K562 (cell line): ENCODE data around the gene STEAP3. TPM values are rescaled to one million over a fixed set of nuclear protein-coding genes. Genes with fewer than 3 reads are reported as not detected.

Source experiments
- ATAC-seq: fragments of 200-7000 bp; cut with Tn5 transposase; 3 replicates; pipeline ENCODE4 v1.9.1; 2020; ENCODE audit warnings: moderate library complexity
- BruUV-seq: library from RNA; stranded (reverse); fragments of 400-500 nt; replicated peaks from 2 replicates; lab custom pipeline; 2021; lab: Mats Ljungman, UMichigan
- CTCF ChIA-PET: fragments of 300-600 bp; formaldehyde crosslinking; extraction: SDS; loops from one replicate; lab custom pipeline; 2021; ENCODE audit warnings: low intra/inter-chr PET ratio; lab: Yijun Ruan, JAX
- POLR2A ChIA-PET: fragments of 300-600, 350-650 bp; sonication (Branson Sonifier 250); formaldehyde crosslinking; extraction: SDS; loops from one replicate; lab custom pipeline; 2021; ENCODE audit warnings: antibody characterized with exemption, inconsistent platforms; lab: Yijun Ruan, JAX
- DNase-seq, 4 experiments: peaks; one replicate each; pipeline versions ENCODE4 v3.0.0 to v3.0.0-alpha.2; 2011 to 2018; ENCODE audit warnings: low spot score in 3 of 4, mixed read lengths in 3 of 4; ENCODE audit errors: extremely low read depth in 1 of 4
- FAIRE-seq: peaks from 2 replicates; lab custom pipeline; 2011; peaks lifted over from hg19 to GRCh38; lab: Jason Lieb, UNC
- H2AFZ ChIP-seq: 2 replicates; pipeline ENCODE4 v1.6.0; 2011; ENCODE audit warnings: low read depth, low read length, control low read depth, inconsistent platforms
- H3K27ac ChIP-seq: fragments of 200-600 bp; 3 replicates; pipeline ENCODE4 v1.8.0; 2011; ENCODE audit warnings: low read depth, mild to moderate bottlenecking, control low read depth, inconsistent platforms, low read length, moderate library complexity, mixed read lengths; ENCODE audit errors: extremely low read depth
- H3K27me3 ChIP-seq, 2 experiments: fragments of 300-600 bp in 1 of 2; 2 replicates in 1 of 2; 3 replicates in 1 of 2; pipeline versions ENCODE4 v1.6.0 to v1.8.0; 2011; ENCODE audit warnings: inconsistent platforms in 2 of 2, low read length in 2 of 2, mild to moderate bottlenecking in 1 of 2, mixed read lengths in 1 of 2, moderate library complexity in 1 of 2; ENCODE audit not compliant: control insufficient read depth in 2 of 2, insufficient read depth in 2 of 2
- H3K36me3 ChIP-seq: fragments of 300-600 bp; 3 replicates; pipeline ENCODE4 v1.8.0; 2011; ENCODE audit warnings: mild to moderate bottlenecking, low read length, inconsistent platforms; ENCODE audit not compliant: control insufficient read depth, insufficient read depth
- H3K4me1 ChIP-seq, 2 experiments: fragments of 200-600 bp in 1 of 2; replicated peaks in 1 of 2; 2 replicates in 1 of 2; 3 replicates in 1 of 2; pipeline versions ENCODE4 v1.5.1 to v1.8.0; 2011; ENCODE audit warnings: inconsistent platforms in 2 of 2, low read length in 2 of 2, mild to moderate bottlenecking in 1 of 2, mixed read lengths in 1 of 2, moderate library complexity in 1 of 2; ENCODE audit not compliant: control insufficient read depth in 2 of 2, insufficient read depth in 2 of 2
- H3K4me2 ChIP-seq: 2 replicates; pipeline ENCODE4 v1.6.1; 2011; ENCODE audit warnings: low read length, control low read depth, inconsistent platforms, mixed read lengths; ENCODE audit not compliant: insufficient read depth
- H3K4me3 ChIP-seq: fragments of 200-600 bp; sonication (generic), shearing (Covaris generic); 2 replicates; pipeline ENCODE4 v1.5.1; 2016; ENCODE audit warnings: control low read depth, inconsistent platforms
- H3K79me2 ChIP-seq: fragments of 200-600 bp; 3 replicates; pipeline ENCODE4 v1.8.0; 2011; ENCODE audit warnings: low read length, inconsistent platforms; ENCODE audit not compliant: control insufficient read depth, insufficient read depth
- H3K9ac ChIP-seq, 2 experiments: 2 replicates each; pipeline versions ENCODE4 v1.6.0 to v1.6.1; 2011; ENCODE audit warnings: low read depth in 2 of 2, low read length in 2 of 2, control low read depth in 1 of 2, inconsistent platforms in 1 of 2, mild to moderate bottlenecking in 1 of 2, mixed read lengths in 1 of 2; ENCODE audit not compliant: insufficient read depth in 1 of 2
- H3K9me1 ChIP-seq: one replicate; pipeline ENCODE4 v1.6.0; 2011; ENCODE audit warnings: inconsistent platforms, mild to moderate bottlenecking, low read length, moderate library complexity; ENCODE audit not compliant: control insufficient read depth, insufficient read depth
- H3K9me3 ChIP-seq: replicated peaks from 2 replicates; pipeline ENCODE4 v1.5.1; 2011; ENCODE audit warnings: low read depth, low read length, inconsistent platforms; ENCODE audit not compliant: control insufficient read depth, insufficient read depth
- H4K20me1 ChIP-seq: replicated peaks from 2 replicates; pipeline ENCODE4 v1.6.1; 2011; ENCODE audit warnings: low read length, inconsistent platforms, mixed read lengths; ENCODE audit not compliant: control insufficient read depth, insufficient read depth
- KDM4B ChIP-seq, 2 experiments: fragments of 450-650 bp in 1 of 2; sonication (generic) in 1 of 2; IDR thresholded peaks; 2 replicates each; pipeline ENCODE4 v1.6.1; 2016 to 2017; ENCODE audit warnings: borderline replicate concordance in 2 of 2, antibody characterized with exemption in 1 of 2, low read depth in 1 of 2, mild to moderate bottlenecking in 1 of 2
- KLF10 ChIP-seq: fragments of 250-450 bp; sonication (Bioruptor Pico); IDR thresholded peaks from 2 replicates; pipeline ENCODE4 v1.6.1; 2021; ENCODE audit warnings: matching md5 sums
- POLR2AphosphoS2 ChIP-seq: IDR thresholded peaks from 2 replicates; pipeline ENCODE4 v1.6.1; 2012; ENCODE audit warnings: low read length, improper control_type of control experiment
- SIX5 ChIP-seq, 2 experiments: IDR thresholded peaks; 2 replicates each; pipeline ENCODE4 v1.6.1; 2011; ENCODE audit warnings: low read length in 2 of 2, borderline replicate concordance in 1 of 2, low read depth in 1 of 2, mild to moderate bottlenecking in 1 of 2, moderate library complexity in 1 of 2; ENCODE audit not compliant: insufficient read depth in 1 of 2
- SMARCE1 ChIP-seq: fragments of 450-650 bp; IDR thresholded peaks from 2 replicates; pipeline ENCODE4 v1.7.1; 2016; ENCODE audit warnings: mild to moderate bottlenecking
- ZFP1 ChIP-seq: fragments of 450-650 bp; formaldehyde crosslinking; IDR thresholded peaks from 2 replicates; pipeline ENCODE4 v1.4.0; 2020; ENCODE audit warnings: mild to moderate bottlenecking, mixed read lengths
- ZFX ChIP-seq: sonication (generic); formaldehyde crosslinking; IDR thresholded peaks from 2 replicates; pipeline ENCODE4 v1.8.0; 2022; ENCODE audit warnings: mild to moderate bottlenecking, missing genetic modification reagents, moderate library complexity
- ZNF124 ChIP-seq: sonication (generic); formaldehyde crosslinking; IDR thresholded peaks from 2 replicates; pipeline ENCODE4 v1.8.1; 2022; ENCODE audit warnings: missing genetic modification reagents
- ZNF830 ChIP-seq: fragments of 250-450 bp; sonication (Bioruptor Pico); IDR thresholded peaks from 2 replicates; pipeline ENCODE4 v1.5.0; 2021; ENCODE audit warnings: mild to moderate bottlenecking
- ZZZ3 ChIP-seq: fragments of 450-650 bp; IDR thresholded peaks from 2 replicates; pipeline ENCODE4 v1.6.1; 2016; ENCODE audit warnings: antibody characterized with exemption, mild to moderate bottlenecking, moderate library complexity
- WGBS: fragments of 100-300 bp; shearing (Covaris generic); methylation state at CpG from one replicate; pipeline ENCODE4 v1.1.6; 2016; ENCODE audit warnings: low coverage, mixed read lengths; ENCODE audit not compliant: insufficient coverage; ENCODE audit errors: missing lambda C conversion rate; 5-methylcytosine and 5-hydroxymethylcytosine counted together
- in situ Hi-C: fragments of 300-500 bp; cut with MboI; formaldehyde crosslinking; loops from 4 replicates; pipeline ENCODE4 v1.15.0; 2018; ENCODE audit warnings: inconsistent platforms, mixed read lengths
- intact Hi-C: fragments of 100-400 bp; cut with micrococcal nuclease; formaldehyde crosslinking; loops from 2 replicates; pipeline ENCODE4 v1.14.2; 2022
- polyA plus RNA-seq, 8 experiments: library from polyadenylated mRNA; depleted of rRNA in 4 of 8; stranded (reverse) in 5 of 8; unstranded in 3 of 8; fragments of >200 nt; fragmentation: Nextera tagmentation in 2 of 8; fragmentation: Illumina TruSeq in 1 of 8; extraction: Ambion mirVana in 2 of 8; extraction: Trizol in 1 of 8; gene quantifications; 2 replicates each; pipeline versions ENCODE4 v1.2.1 to v1.2.3, GENCODE V29; 2011 to 2014; ENCODE audit warnings: inconsistent platforms in 1 of 8, missing spikeins in 1 of 8
- total RNA-seq, 7 experiments: library from RNA; depleted of rRNA in 6 of 7; stranded (reverse); fragments of >200 nt in 6 of 7; fragmentation: Illumina TruSeq in 2 of 7; extraction: Trizol in 2 of 7; gene quantifications; 2 replicates each; pipeline versions ENCODE4 v1.2.1 to v1.2.3, GENCODE V29; 2011 to 2021; ENCODE audit warnings: low replicate concordance in 1 of 7
- TF ChIP-seq, protein P1 (sequence below): fragments of 250-450 bp; sonication (Bioruptor Pico); IDR thresholded peaks from 2 replicates; pipeline ENCODE4 v1.8.0; 2022; ENCODE audit warnings: inconsistent platforms
- TF ChIP-seq, protein P2 (sequence below): IDR thresholded peaks from 3 replicates; pipeline ENCODE4 v1.6.1; 2011; ENCODE audit warnings: borderline replicate concordance, mild to moderate bottlenecking, moderate library complexity; ENCODE audit not compliant: insufficient read length; ENCODE audit errors: extremely low read depth
- TF ChIP-seq, protein P3 (sequence below): fragments of 450-650 bp; formaldehyde crosslinking; IDR thresholded peaks from 2 replicates; pipeline ENCODE4 v1.4.0; 2020; ENCODE audit warnings: mild to moderate bottlenecking
- TF ChIP-seq, protein P4 (sequence below), 2 experiments: IDR thresholded peaks; 2 replicates each; pipeline ENCODE4 v1.6.1; 2012; ENCODE audit warnings: improper control_type of control experiment in 2 of 2, low read depth in 2 of 2, low read length in 2 of 2, borderline replicate concordance in 1 of 2

The STEAP3 gene
- total and polyA plus RNA-seq, 9 of the 15 experiments (the other 6 are each of a cell fraction or from before 2014, with no cell fraction given): 1.8 to 31.6 (median 9.0) TPM

DNA sequence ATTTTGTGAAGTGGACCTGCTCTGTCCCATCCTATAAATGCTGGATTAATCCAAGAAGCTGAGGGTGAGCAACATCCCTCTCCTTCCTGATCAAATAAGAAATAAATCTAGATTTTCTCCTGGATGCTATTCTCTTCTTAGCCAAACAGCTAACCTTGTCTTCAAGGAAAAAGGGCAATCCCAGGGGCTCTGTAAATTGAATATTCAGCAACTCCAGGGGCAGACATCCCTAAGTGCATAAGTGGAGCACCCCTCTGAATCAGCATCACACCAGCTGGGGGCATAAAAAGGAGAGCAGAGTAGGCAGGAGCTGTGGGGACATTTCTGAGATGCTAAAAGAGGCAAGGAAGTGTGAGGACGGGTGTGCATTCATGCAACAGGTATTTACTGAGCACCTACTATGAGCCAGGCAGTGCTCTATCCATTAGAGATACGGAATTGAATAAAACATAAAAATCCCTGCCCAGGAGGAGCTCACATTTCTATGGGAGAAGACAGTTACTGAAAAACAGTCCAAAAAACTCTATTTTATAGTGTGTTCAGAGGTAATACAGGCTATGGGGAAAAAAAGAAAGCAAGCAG is 2.8 kb upstream of the STEAP3 start:
- in situ Hi-C loops: no loop called here
- Histone ChIP-seq H3K4me2 (no peak overlapping the region), H3K27ac (no peak overlapping the region), H3K79me2 (peaks cover 20% of the 10 kb centered on the region), H3K27me3 (peaks cover 0 to 17% of the 10 kb centered on the region in 2 experiments; a peak in 1 of 5 replicates), H2AFZ (no peak overlapping the region), H4K20me1 (peaks cover 3% of the 10 kb centered on the region), H3K9ac (no peak overlapping the region), H3K36me3 (no peaks in the 10 kb centered on the region; the same call in 2 of the 3 replicates), H3K9me3 (no peaks in the 10 kb centered on the region), H3K4me1 (peaks cover 22 to 29% of the 10 kb centered on the region in 2 experiments), H3K9me1 (peaks cover 3% of the 10 kb centered on the region), H3K4me3 (no peak overlapping the region)
- BruUV-seq: no TSS peak
- ATAC-seq (no peak), FAIRE-seq (no peak), DNase-seq (no peak)
- ChIA-PET CTCF (no interaction called here), POLR2A (interaction anchor here (0.7 to 1.4 kb wide), 2 partner anchors 45 to 61 kb away, joined by 3 to 6 read pairs; no protein-coding TSS in a partner anchor)
- intact Hi-C loops: no loop called here
- WGBS: 38% methylated on average over 2 of the region's 2 CpGs
- TF ChIP-seq ZZZ3 (no peak), POLR2AphosphoS2 (no peak), KLF10 (no peak), ZNF124 (CRISPR knock-in tag) (no peak), ZNF830 (CRISPR knock-in tag) (no peak), SMARCE1 (no peak), ZFX (no peak), SIX5 (IDR thresholded peaks at IDR 0.05; ENCODE audit: borderline replicate concordance in 1 of 2, insufficient read depth in 1 of 2, low read depth in 1 of 2, low read length in 2 of 2) (no peak), ZFP1 (CRISPR knock-in tag) (no peak), KDM4B (IDR thresholded peaks at IDR 0.05; ENCODE audit: borderline replicate concordance in 2 of 2, low read depth in 1 of 2) (no peak)
- TF ChIP-seq, protein P1, sequence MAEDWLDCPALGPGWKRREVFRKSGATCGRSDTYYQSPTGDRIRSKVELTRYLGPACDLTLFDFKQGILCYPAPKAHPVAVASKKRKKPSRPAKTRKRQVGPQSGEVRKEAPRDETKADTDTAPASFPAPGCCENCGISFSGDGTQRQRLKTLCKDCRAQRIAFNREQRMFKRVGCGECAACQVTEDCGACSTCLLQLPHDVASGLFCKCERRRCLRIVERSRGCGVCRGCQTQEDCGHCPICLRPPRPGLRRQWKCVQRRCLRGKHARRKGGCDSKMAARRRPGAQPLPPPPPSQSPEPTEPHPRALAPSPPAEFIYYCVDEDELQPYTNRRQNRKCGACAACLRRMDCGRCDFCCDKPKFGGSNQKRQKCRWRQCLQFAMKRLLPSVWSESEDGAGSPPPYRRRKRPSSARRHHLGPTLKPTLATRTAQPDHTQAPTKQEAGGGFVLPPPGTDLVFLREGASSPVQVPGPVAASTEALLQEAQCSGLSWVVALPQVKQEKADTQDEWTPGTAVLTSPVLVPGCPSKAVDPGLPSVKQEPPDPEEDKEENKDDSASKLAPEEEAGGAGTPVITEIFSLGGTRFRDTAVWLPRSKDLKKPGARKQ: no peak
- TF ChIP-seq, protein P2, sequence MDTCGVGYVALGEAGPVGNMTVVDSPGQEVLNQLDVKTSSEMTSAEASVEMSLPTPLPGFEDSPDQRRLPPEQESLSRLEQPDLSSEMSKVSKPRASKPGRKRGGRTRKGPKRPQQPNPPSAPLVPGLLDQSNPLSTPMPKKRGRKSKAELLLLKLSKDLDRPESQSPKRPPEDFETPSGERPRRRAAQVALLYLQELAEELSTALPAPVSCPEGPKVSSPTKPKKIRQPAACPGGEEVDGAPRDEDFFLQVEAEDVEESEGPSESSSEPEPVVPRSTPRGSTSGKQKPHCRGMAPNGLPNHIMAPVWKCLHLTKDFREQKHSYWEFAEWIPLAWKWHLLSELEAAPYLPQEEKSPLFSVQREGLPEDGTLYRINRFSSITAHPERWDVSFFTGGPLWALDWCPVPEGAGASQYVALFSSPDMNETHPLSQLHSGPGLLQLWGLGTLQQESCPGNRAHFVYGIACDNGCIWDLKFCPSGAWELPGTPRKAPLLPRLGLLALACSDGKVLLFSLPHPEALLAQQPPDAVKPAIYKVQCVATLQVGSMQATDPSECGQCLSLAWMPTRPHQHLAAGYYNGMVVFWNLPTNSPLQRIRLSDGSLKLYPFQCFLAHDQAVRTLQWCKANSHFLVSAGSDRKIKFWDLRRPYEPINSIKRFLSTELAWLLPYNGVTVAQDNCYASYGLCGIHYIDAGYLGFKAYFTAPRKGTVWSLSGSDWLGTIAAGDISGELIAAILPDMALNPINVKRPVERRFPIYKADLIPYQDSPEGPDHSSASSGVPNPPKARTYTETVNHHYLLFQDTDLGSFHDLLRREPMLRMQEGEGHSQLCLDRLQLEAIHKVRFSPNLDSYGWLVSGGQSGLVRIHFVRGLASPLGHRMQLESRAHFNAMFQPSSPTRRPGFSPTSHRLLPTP: no peak
- TF ChIP-seq, protein P3, sequence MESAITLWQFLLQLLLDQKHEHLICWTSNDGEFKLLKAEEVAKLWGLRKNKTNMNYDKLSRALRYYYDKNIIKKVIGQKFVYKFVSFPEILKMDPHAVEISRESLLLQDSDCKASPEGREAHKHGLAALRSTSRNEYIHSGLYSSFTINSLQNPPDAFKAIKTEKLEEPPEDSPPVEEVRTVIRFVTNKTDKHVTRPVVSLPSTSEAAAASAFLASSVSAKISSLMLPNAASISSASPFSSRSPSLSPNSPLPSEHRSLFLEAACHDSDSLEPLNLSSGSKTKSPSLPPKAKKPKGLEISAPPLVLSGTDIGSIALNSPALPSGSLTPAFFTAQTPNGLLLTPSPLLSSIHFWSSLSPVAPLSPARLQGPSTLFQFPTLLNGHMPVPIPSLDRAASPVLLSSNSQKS (CRISPR knock-in tag): no peak
- TF ChIP-seq, protein P4, sequence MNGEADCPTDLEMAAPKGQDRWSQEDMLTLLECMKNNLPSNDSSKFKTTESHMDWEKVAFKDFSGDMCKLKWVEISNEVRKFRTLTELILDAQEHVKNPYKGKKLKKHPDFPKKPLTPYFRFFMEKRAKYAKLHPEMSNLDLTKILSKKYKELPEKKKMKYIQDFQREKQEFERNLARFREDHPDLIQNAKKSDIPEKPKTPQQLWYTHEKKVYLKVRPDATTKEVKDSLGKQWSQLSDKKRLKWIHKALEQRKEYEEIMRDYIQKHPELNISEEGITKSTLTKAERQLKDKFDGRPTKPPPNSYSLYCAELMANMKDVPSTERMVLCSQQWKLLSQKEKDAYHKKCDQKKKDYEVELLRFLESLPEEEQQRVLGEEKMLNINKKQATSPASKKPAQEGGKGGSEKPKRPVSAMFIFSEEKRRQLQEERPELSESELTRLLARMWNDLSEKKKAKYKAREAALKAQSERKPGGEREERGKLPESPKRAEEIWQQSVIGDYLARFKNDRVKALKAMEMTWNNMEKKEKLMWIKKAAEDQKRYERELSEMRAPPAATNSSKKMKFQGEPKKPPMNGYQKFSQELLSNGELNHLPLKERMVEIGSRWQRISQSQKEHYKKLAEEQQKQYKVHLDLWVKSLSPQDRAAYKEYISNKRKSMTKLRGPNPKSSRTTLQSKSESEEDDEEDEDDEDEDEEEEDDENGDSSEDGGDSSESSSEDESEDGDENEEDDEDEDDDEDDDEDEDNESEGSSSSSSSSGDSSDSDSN (IDR thresholded peaks at IDR 0.05; ENCODE audit: borderline replicate concordance in 1 of 2, low read depth in 2 of 2, low read length in 2 of 2): no peak
